Right lobe of liver (tissue), 4 donors: ENCODE measurements around the gene TBC1D1.
A peak's percentile ranks its signal among the peaks of the same experiment; 100 is the strongest.

ENCODE experiments used
- POLR2A ChIP-seq: fragments of 450-650 bp; IDR thresholded peaks from one replicate; pipeline ENCODE4 v1.6.1; 2017; ENCODE audit warnings: antibody characterized with exemption, mild to moderate bottlenecking
- TF ChIP-seq, protein P1 (sequence below), 4 donors: fragments of 200-600 bp in 3 of 4; fragments of 450-650 bp in 1 of 4; IDR thresholded peaks; one replicate each; pipeline versions ENCODE4 v1.5.1 to v1.8.0; 2016 to 2022; ENCODE audit warnings: antibody characterized with exemption in 4 of 4, mild to moderate bottlenecking in 2 of 4
- donor health status: DM: no; HTN: no; CAD: no.
- donor health status: DM: no; HTN: no; CAD: no.
- donor health status: DM: no; HTN: yes; CAD: no.

GRCh38 chr4:38169524-38169923 lies 278.6 kb downstream of the TBC1D1 start:
- TF ChIP-seq POLR2A: no peak
- TF ChIP-seq, protein P1, sequence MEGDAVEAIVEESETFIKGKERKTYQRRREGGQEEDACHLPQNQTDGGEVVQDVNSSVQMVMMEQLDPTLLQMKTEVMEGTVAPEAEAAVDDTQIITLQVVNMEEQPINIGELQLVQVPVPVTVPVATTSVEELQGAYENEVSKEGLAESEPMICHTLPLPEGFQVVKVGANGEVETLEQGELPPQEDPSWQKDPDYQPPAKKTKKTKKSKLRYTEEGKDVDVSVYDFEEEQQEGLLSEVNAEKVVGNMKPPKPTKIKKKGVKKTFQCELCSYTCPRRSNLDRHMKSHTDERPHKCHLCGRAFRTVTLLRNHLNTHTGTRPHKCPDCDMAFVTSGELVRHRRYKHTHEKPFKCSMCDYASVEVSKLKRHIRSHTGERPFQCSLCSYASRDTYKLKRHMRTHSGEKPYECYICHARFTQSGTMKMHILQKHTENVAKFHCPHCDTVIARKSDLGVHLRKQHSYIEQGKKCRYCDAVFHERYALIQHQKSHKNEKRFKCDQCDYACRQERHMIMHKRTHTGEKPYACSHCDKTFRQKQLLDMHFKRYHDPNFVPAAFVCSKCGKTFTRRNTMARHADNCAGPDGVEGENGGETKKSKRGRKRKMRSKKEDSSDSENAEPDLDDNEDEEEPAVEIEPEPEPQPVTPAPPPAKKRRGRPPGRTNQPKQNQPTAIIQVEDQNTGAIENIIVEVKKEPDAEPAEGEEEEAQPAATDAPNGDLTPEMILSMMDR (IDR thresholded peaks at IDR 0.05): peak in 3 of 4 donors; percentile 13 to 40 (median 28)
